ENCODE results near the gene TBC1D22A. TPM values are rescaled to one million over a fixed set of nuclear protein-coding genes. Genes with fewer than 3 reads are reported as not detected.

TBC1D22A gene
- total RNA-seq, 2 donors from 2014 or later = 28.9 to 31.3 TPM

GRCh38 chr22:47129902-47130635 lies 367.6 kb downstream of the TBC1D22A start:
- no peak for TF ChIP-seq CTCF (IDR thresholded peaks at IDR 0.05)

GRCh38 chr22:47130883-47131631 lies 368.6 kb downstream of the TBC1D22A start:
- no peaks in the 10 kb centered on the region for H3K4me1 ChIP-seq (ENCODE audit: control insufficient read depth in 1 of 2, low read depth in 2 of 2)
- ATAC-seq (ENCODE audit: insufficient number of reproducible peaks, low FRiP score, low read depth) = no peak
- H3K27me3 ChIP-seq (replicated peaks; ENCODE audit: insufficient read depth) = no peaks in the 10 kb centered on the region
- no peak overlapping the region for H3K27ac ChIP-seq
- no peak for TF ChIP-seq CTCF (IDR thresholded peaks at IDR 0.05)
- H3K9me3 ChIP-seq = no peaks in the 10 kb centered on the region
- H3K4me3 ChIP-seq = no peak overlapping the region
- no peaks in the 10 kb centered on the region for H3K36me3 ChIP-seq
- DNase-seq (ENCODE audit: low spot score) = no peak

More at GRCh38 chr22:47129902-47130635, 367.6 kb downstream of the TBC1D22A start:
- Histone ChIP-seq H3K4me1 (ENCODE audit: control insufficient read depth in 1 of 2, low read depth in 2 of 2) (no peaks in the 10 kb centered on the region), H3K27me3 (replicated peaks; ENCODE audit: insufficient read depth) (no peaks in the 10 kb centered on the region), H3K27ac (no peak overlapping the region), H3K4me3 (no peak overlapping the region), H3K9me3 (no peaks in the 10 kb centered on the region), H3K36me3 (no peaks in the 10 kb centered on the region)
- ATAC-seq (ENCODE audit: insufficient number of reproducible peaks, low FRiP score, low read depth) = no peak
- no peak for DNase-seq (ENCODE audit: low spot score)

DNA sequence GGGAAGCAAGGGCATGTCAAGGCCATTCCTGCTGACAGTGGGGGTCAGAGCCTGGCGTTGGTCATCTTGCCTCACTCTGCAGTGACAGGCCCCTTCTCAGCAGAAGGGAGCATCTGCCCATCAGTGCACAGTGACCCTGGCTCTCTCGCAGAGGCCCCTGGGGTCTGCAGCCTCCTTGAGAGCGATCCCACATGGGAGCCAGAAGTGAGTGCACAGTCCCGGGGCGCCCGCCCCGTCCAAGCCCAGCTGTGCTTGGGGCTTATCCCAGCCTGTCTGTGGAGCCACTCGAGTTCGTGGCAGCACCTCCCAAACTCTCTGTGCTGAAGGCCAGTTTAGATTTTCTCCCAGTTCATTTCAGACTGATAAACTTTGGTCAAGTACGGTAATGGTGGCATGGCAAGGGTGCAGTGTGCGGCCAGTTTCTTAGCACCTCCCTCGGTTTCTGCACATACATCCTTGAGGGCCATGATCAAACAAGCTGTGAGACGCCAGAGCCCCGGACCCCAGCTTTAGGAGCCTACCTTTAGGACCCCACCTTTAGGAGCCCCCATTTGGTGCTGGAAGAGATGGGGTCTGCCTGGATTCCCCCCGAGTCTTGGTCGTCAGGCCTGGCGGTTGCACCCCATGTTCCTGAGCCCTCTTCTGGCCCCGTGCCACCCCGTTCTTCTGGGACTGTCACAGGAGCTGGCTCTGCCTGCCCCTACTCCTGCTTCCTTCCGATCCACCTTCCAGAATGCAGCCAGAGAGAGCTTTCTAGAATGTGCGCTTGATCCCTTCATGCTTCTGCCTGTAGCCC lies 369.4 kb downstream of the TBC1D22A start:
- no peak for ATAC-seq (ENCODE audit: insufficient number of reproducible peaks, low FRiP score, low read depth)

DNA sequence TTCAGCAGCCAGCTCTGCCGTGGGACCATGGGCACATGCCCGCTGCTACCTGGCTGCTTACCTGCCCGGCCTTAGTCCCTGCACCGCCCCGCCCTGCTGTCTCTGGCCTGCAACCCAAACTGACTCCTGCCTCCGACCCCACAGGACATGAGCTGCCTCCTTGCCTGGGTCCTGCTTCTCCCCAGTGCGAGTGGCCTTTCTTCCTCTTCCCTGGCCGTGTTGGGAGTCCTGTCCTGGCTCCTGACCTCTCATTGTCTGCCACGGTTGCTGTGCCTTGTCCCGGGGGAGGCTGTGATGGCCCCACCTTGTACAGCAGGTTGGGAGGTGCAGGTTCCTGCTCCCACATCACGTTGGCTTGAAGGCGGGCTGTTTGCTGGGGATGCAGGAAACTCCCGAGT lies 370.0 kb downstream of the TBC1D22A start:
- H3K4me1 ChIP-seq (ENCODE audit: control insufficient read depth in 1 of 2, low read depth in 2 of 2) = no peaks in the 10 kb centered on the region
- H3K27ac ChIP-seq = no peak overlapping the region

More for the DNA sequence above, 369.4 kb downstream of the TBC1D22A start:
- Histone ChIP-seq H3K4me1 (ENCODE audit: control insufficient read depth in 1 of 2, low read depth in 2 of 2) (no peaks in the 10 kb centered on the region), H3K4me3 (no peak overlapping the region), H3K36me3 (no peaks in the 10 kb centered on the region), H3K27ac (no peak overlapping the region), H3K27me3 (replicated peaks; ENCODE audit: insufficient read depth) (no peaks in the 10 kb centered on the region), H3K9me3 (no peaks in the 10 kb centered on the region)
- DNase-seq (ENCODE audit: low spot score) = no peak
- TF ChIP-seq CTCF (IDR thresholded peaks at IDR 0.05) = no peak

More for the DNA sequence above, 370.0 kb downstream of the TBC1D22A start:
- no peak for DNase-seq (ENCODE audit: low spot score)
- Histone ChIP-seq H3K36me3 (no peaks in the 10 kb centered on the region), H3K9me3 (no peaks in the 10 kb centered on the region), H3K27me3 (replicated peaks; ENCODE audit: insufficient read depth) (no peaks in the 10 kb centered on the region), H3K4me3 (no peak overlapping the region)
- TF ChIP-seq CTCF (IDR thresholded peaks at IDR 0.05) = no peak
- ATAC-seq (ENCODE audit: insufficient number of reproducible peaks, low FRiP score, low read depth) = no peak
